IMR-90 (cell line): Measurements from ENCODE around the gene ELMO1. TPM values are rescaled to one million over a fixed set of nuclear protein-coding genes. Genes with fewer than 3 reads are reported as not detected.

Source experiments
- ATAC-seq: fragments of 200-7000 bp; cut with Tn5 transposase; 2 replicates; pipeline ENCODE4 v1.9.1; 2020; ENCODE audit warnings: low read depth, mild to moderate bottlenecking, moderate library complexity
- BruUV-seq: library from RNA; stranded (reverse); fragments of 400-500 nt; replicated peaks from 2 replicates; lab custom pipeline; 2021; lab: Mats Ljungman, UMichigan
- CTCF ChIA-PET: fragments of 300-600 bp; formaldehyde crosslinking; extraction: SDS; loops from one replicate; lab custom pipeline; 2021; ENCODE audit warnings: antibody characterized with exemption; lab: Yijun Ruan, JAX
- POLR2A ChIA-PET: fragments of 300-600 bp; sonication (Branson Sonifier 250); formaldehyde crosslinking; loops from one replicate; lab custom pipeline; 2022; ENCODE audit warnings: antibody characterized with exemption; ENCODE audit not compliant: unreplicated experiment; lab: Charles Lee
- DNase-seq: peaks from one replicate; pipeline ENCODE4 v3.0.0; 2013
- H2AFZ ChIP-seq: replicated peaks from 2 replicates; pipeline ENCODE3; 2013; ENCODE audit warnings: low read length, mild to moderate bottlenecking; ENCODE audit not compliant: poor library complexity
- H2AK5ac ChIP-seq: 2 replicates; pipeline ENCODE4 v1.6.1; 2013; ENCODE audit warnings: low read depth, low read length, inconsistent platforms
- H2AK9ac ChIP-seq: replicated peaks from 2 replicates; pipeline ENCODE3; 2013; ENCODE audit warnings: mild to moderate bottlenecking, low read depth, low read length, moderate library complexity; ENCODE audit not compliant: poor library complexity
- H2BK120ac ChIP-seq: 2 replicates; pipeline ENCODE4 v1.6.1; 2013; ENCODE audit warnings: low read depth, low read length, inconsistent platforms
- H2BK15ac ChIP-seq: 3 replicates; pipeline ENCODE4 v1.6.1; 2013; ENCODE audit warnings: low read depth, low read length, inconsistent platforms
- H2BK20ac ChIP-seq: 2 replicates; pipeline ENCODE4 v1.6.1; 2013; ENCODE audit warnings: low read depth, mild to moderate bottlenecking, inconsistent platforms, low read length, moderate library complexity
- H2BK5ac ChIP-seq: 2 replicates; pipeline ENCODE4 v1.6.1; 2013; ENCODE audit warnings: mild to moderate bottlenecking, low read depth, low read length, inconsistent platforms; ENCODE audit not compliant: poor library complexity, severe bottlenecking
- H3K14ac ChIP-seq: replicated peaks from 2 replicates; pipeline ENCODE4 v1.6.1; 2013; ENCODE audit warnings: low read depth, low read length, inconsistent platforms
- H3K18ac ChIP-seq: 2 replicates; pipeline ENCODE4 v1.6.1; 2013; ENCODE audit warnings: low read depth, low read length, control low read depth
- H3K23ac ChIP-seq: 2 replicates; pipeline ENCODE4 v1.6.1; 2013; ENCODE audit warnings: low read depth, low read length, inconsistent platforms
- H3K27ac ChIP-seq: 2 replicates; pipeline ENCODE4 v1.5.1; 2013; ENCODE audit warnings: mild to moderate bottlenecking, control low read depth, low read length; ENCODE audit not compliant: insufficient read depth
- H3K27me3 ChIP-seq: 2 replicates; pipeline ENCODE4 v1.6.1; 2013; ENCODE audit warnings: low read length; ENCODE audit not compliant: control insufficient read depth, insufficient read depth
- H3K36me3 ChIP-seq: 2 replicates; pipeline ENCODE4 v1.6.1; 2013; ENCODE audit warnings: low read length, mixed read lengths; ENCODE audit not compliant: control insufficient read depth, insufficient read depth
- H3K4ac ChIP-seq: 2 replicates; pipeline ENCODE4 v1.6.1; 2013; ENCODE audit warnings: low read depth, low read length, inconsistent platforms
- H3K4me1 ChIP-seq: 2 replicates; pipeline ENCODE4 v1.6.1; 2013; ENCODE audit warnings: low read length, mixed read lengths; ENCODE audit not compliant: control insufficient read depth, insufficient read depth
- H3K4me2 ChIP-seq: 2 replicates; pipeline ENCODE4 v1.6.1; 2013; ENCODE audit warnings: low read depth, mild to moderate bottlenecking, control low read depth, low read length, moderate library complexity
- H3K4me3 ChIP-seq: 2 replicates; pipeline ENCODE4 v1.5.1; 2013; ENCODE audit warnings: low read depth, mild to moderate bottlenecking, control low read depth, low read length, moderate library complexity; ENCODE audit not compliant: insufficient read depth
- H3K56ac ChIP-seq: 2 replicates; pipeline ENCODE4 v1.6.1; 2013; ENCODE audit warnings: low read length, inconsistent platforms; ENCODE audit not compliant: insufficient read depth; ENCODE audit errors: extremely low read depth
- H3K79me1 ChIP-seq, 2 experiments: 2 replicates each; pipeline ENCODE4 v1.6.1; 2013; ENCODE audit warnings: low read length in 2 of 2, inconsistent platforms in 1 of 2, low read depth in 1 of 2
- H3K9ac ChIP-seq: 2 replicates; pipeline ENCODE4 v1.6.1; 2013; ENCODE audit warnings: low read depth, low read length, control low read depth
- H3K9me1 ChIP-seq: 2 replicates; pipeline ENCODE4 v1.6.1; 2013; ENCODE audit warnings: low read length, inconsistent platforms; ENCODE audit not compliant: insufficient read depth
- H3K9me3 ChIP-seq: 2 replicates; pipeline ENCODE4 v1.6.1; 2013; ENCODE audit warnings: low read length; ENCODE audit not compliant: control insufficient read depth, insufficient read depth
- H4K20me1 ChIP-seq: 2 replicates; pipeline ENCODE4 v1.6.1; 2013; ENCODE audit warnings: low read length, inconsistent platforms; ENCODE audit not compliant: insufficient read depth
- H4K5ac ChIP-seq: 2 replicates; pipeline ENCODE4 v1.6.1; 2013; ENCODE audit warnings: mild to moderate bottlenecking, low read depth, low read length, control low read depth
- H4K8ac ChIP-seq, 2 experiments: 2 replicates each; pipeline ENCODE4 v1.6.1; 2013; ENCODE audit warnings: low read depth in 2 of 2, low read length in 2 of 2, control low read depth in 1 of 2, inconsistent platforms in 1 of 2
- H4K91ac ChIP-seq: 2 replicates; pipeline ENCODE4 v1.6.1; 2013; ENCODE audit warnings: low read depth, low read length, inconsistent platforms; ENCODE audit not compliant: insufficient read depth
- BHLHE40 ChIP-seq: fragments of 150-350 bp; IDR thresholded peaks from 2 replicates; pipeline ENCODE4 v1.6.1; 2016; ENCODE audit warnings: mild to moderate bottlenecking, low read depth, low read length
- CHD1 ChIP-seq: IDR thresholded peaks from 2 replicates; pipeline ENCODE4 v1.6.1; 2012; ENCODE audit warnings: low read depth, low read length, improper control_type of control experiment
- FOS ChIP-seq: fragments of 150-350 bp; IDR thresholded peaks from 2 replicates; pipeline ENCODE4 v1.6.1; 2016; ENCODE audit warnings: low read depth, low read length
- MAFK ChIP-seq: IDR thresholded peaks from 2 replicates; pipeline ENCODE4 v1.6.1; 2012; ENCODE audit warnings: low read depth, low read length, improper control_type of control experiment
- MXI1 ChIP-seq: IDR thresholded peaks from 2 replicates; pipeline ENCODE4 v1.6.1; 2012; ENCODE audit warnings: low read depth, mild to moderate bottlenecking, low read length, moderate library complexity, borderline replicate concordance
- POLR2A ChIP-seq: IDR thresholded peaks from 2 replicates; pipeline ENCODE4 v1.6.1; 2012; ENCODE audit warnings: mild to moderate bottlenecking, low read depth, low read length
- RAD21 ChIP-seq: IDR thresholded peaks from 2 replicates; pipeline ENCODE4 v1.6.1; 2012; ENCODE audit warnings: low read length, improper control_type of control experiment
- RCOR1 ChIP-seq: IDR thresholded peaks from 2 replicates; pipeline ENCODE4 v1.6.1; 2012; ENCODE audit warnings: mild to moderate bottlenecking, low read length, improper control_type of control experiment; ENCODE audit not compliant: insufficient replicate concordance
- RFX5 ChIP-seq: IDR thresholded peaks from 2 replicates; pipeline ENCODE4 v1.8.0; 2012; ENCODE audit warnings: low read depth, mild to moderate bottlenecking, low read length, moderate library complexity
- SMC3 ChIP-seq: fragments of 150-350 bp; IDR thresholded peaks from 2 replicates; pipeline ENCODE4 v1.6.1; 2016; ENCODE audit warnings: low read depth, mild to moderate bottlenecking, antibody characterized with exemption, low read length, moderate library complexity
- WGBS, 2 experiments: methylation state at CpG; one replicate each; pipeline versions ENCODE4 v1.1.5 to v1.1.7; 2013; ENCODE audit warnings: missing lambda C conversion rate in 2 of 2; ENCODE audit not compliant: insufficient read length in 1 of 2; ENCODE audit errors: extremely low coverage in 2 of 2; 5-methylcytosine and 5-hydroxymethylcytosine counted together
- dilution Hi-C: fragments of 300-500 bp; cut with HindIII; formaldehyde crosslinking; loops from one replicate; pipeline ENCODE4 v1.14.3; 2018; ENCODE audit warnings: low sequenced_read_pairs; ENCODE audit not compliant: unreplicated experiment
- in situ Hi-C: fragments of 300-500 bp; cut with MboI; formaldehyde crosslinking; loops from 3 replicates; pipeline ENCODE4 v1.14.3; 2019; ENCODE audit warnings: low sequenced_read_pairs, inconsistent platforms, mixed read lengths
- intact Hi-C: fragments of 100-400 bp; cut with micrococcal nuclease; formaldehyde crosslinking; loops from 2 replicates; pipeline ENCODE4 v1.10.0; 2022
- polyA plus RNA-seq, 3 experiments: library from polyadenylated mRNA; depleted of rRNA; stranded (reverse); fragments of >200 nt; gene quantifications; 2 replicates each; pipeline ENCODE4 v1.2.3, GENCODE V29; 2012; ENCODE audit warnings: low replicate concordance in 1 of 3
- total RNA-seq: library from RNA; depleted of rRNA; stranded (reverse); fragments of >200 nt; gene quantifications from 2 replicates; pipeline ENCODE4 v1.2.3, GENCODE V29; 2012
- TF ChIP-seq, protein P1 (sequence below): conservative IDR thresholded peaks from 2 replicates; pipeline ENCODE4 v1.5.1; 2012; ENCODE audit warnings: mild to moderate bottlenecking, low read depth, low read length, improper control_type of control experiment

Gene ELMO1
- total and polyA plus RNA-seq, 2 of the 4 experiments (the other 2 are of a cell fraction), result 0.03 TPM; not detected in 1

DNA sequence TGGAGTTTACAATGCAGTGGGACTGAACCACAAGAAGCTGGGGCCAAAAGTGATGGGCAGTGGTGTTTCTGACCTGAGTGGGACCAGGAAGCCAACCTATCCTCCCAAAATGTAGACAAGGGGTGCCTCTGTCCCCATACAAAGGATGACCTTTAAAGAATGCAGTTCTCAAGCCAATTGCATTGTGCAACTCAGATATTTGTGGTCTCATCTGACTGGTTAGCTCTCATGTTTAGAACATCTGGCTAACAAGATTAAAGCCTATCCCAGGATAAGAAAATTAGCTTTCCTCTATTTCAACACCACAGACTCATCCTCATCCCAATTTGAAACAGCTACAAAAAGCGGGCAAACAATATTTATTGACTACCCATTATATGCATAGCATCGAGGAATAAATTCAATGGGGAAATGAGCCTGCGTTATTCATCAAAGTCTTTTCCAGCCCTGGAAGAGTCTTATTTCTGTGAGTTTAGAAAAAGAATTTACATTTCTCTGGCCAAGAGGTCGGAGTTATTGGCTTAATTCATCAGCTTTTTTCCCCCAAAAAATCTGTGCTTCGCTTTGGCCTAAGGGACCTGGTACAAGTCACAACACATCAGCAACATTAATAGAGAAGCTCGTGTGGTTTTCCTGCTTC lies 26.7 kb downstream of the ELMO1 start:
- Histone ChIP-seq H3K4me1 (no peaks in the 10 kb centered on the region), H4K5ac (no peak overlapping the region), H3K4me3 (no peak overlapping the region), H2BK120ac (no peak overlapping the region), H4K20me1 (no peaks in the 10 kb centered on the region), H3K27me3 (no peaks in the 10 kb centered on the region), H3K4ac (no peak overlapping the region), H3K23ac (no peak overlapping the region), H3K9ac (no peak overlapping the region), H3K18ac (no peak overlapping the region), H2AK5ac (no peak overlapping the region), H3K56ac (no peak overlapping the region), H2BK20ac (no peak overlapping the region), H2AFZ (no peak overlapping the region), H3K4me2 (no peak overlapping the region), H3K27ac (no peak overlapping the region), H3K36me3 (no peaks in the 10 kb centered on the region), H3K9me3 (peaks cover 12% of the 10 kb centered on the region), H2BK5ac (no peak overlapping the region), H4K91ac (no peak overlapping the region), H3K14ac (no peak overlapping the region), H2BK15ac (no peak overlapping the region), H3K9me1 (no peaks in the 10 kb centered on the region), H2AK9ac (no peak overlapping the region), H3K79me1 (no peaks in the 10 kb centered on the region), H4K8ac (no peak overlapping the region)
- 30% methylated on average over 2 of the region's 6 CpGs; no CpG with 5 or more reads in 1 of the 2 experiments for WGBS, 2 experiments
- in situ Hi-C loops (no loop called here), intact Hi-C loops (no loop called here), dilution Hi-C loops (no loop called here)
- TF ChIP-seq SMC3 (no peak), RFX5 (no peak), RAD21 (no peak), RCOR1 (no peak), CHD1 (no peak), BHLHE40 (no peak), POLR2A (no peak), FOS (no peak), MAFK (no peak), MXI1 (no peak)
- TF ChIP-seq, protein P1, sequence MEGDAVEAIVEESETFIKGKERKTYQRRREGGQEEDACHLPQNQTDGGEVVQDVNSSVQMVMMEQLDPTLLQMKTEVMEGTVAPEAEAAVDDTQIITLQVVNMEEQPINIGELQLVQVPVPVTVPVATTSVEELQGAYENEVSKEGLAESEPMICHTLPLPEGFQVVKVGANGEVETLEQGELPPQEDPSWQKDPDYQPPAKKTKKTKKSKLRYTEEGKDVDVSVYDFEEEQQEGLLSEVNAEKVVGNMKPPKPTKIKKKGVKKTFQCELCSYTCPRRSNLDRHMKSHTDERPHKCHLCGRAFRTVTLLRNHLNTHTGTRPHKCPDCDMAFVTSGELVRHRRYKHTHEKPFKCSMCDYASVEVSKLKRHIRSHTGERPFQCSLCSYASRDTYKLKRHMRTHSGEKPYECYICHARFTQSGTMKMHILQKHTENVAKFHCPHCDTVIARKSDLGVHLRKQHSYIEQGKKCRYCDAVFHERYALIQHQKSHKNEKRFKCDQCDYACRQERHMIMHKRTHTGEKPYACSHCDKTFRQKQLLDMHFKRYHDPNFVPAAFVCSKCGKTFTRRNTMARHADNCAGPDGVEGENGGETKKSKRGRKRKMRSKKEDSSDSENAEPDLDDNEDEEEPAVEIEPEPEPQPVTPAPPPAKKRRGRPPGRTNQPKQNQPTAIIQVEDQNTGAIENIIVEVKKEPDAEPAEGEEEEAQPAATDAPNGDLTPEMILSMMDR, result no peak
- ATAC-seq, result no peak
- DNase-seq, result no peak
- no TSS peak for BruUV-seq
- POLR2A ChIA-PET, result no interaction called here
- CTCF ChIA-PET, result no interaction called here
